GM18951 (cell line): ENCODE data around the gene PTPN13.

Experiments used
- POLR2A ChIP-seq: IDR thresholded peaks from 4 replicates; pipeline ENCODE4 v1.6.1; 2011; ENCODE audit warnings: mild to moderate bottlenecking; ENCODE audit not compliant: insufficient read length, insufficient read depth; ENCODE audit errors: extremely low read depth
- in situ Hi-C: fragments of 300-500 bp; cut with MboI; formaldehyde crosslinking; loops from one replicate; pipeline ENCODE4 v1.12.0; 2022; ENCODE audit warnings: low sequenced_read_pairs, mixed read lengths, inconsistent platforms; ENCODE audit not compliant: unreplicated experiment

The PTPN13 gene, protein sequence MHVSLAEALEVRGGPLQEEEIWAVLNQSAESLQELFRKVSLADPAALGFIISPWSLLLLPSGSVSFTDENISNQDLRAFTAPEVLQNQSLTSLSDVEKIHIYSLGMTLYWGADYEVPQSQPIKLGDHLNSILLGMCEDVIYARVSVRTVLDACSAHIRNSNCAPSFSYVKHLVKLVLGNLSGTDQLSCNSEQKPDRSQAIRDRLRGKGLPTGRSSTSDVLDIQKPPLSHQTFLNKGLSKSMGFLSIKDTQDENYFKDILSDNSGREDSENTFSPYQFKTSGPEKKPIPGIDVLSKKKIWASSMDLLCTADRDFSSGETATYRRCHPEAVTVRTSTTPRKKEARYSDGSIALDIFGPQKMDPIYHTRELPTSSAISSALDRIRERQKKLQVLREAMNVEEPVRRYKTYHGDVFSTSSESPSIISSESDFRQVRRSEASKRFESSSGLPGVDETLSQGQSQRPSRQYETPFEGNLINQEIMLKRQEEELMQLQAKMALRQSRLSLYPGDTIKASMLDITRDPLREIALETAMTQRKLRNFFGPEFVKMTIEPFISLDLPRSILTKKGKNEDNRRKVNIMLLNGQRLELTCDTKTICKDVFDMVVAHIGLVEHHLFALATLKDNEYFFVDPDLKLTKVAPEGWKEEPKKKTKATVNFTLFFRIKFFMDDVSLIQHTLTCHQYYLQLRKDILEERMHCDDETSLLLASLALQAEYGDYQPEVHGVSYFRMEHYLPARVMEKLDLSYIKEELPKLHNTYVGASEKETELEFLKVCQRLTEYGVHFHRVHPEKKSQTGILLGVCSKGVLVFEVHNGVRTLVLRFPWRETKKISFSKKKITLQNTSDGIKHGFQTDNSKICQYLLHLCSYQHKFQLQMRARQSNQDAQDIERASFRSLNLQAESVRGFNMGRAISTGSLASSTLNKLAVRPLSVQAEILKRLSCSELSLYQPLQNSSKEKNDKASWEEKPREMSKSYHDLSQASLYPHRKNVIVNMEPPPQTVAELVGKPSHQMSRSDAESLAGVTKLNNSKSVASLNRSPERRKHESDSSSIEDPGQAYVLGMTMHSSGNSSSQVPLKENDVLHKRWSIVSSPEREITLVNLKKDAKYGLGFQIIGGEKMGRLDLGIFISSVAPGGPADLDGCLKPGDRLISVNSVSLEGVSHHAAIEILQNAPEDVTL (N-terminal part only)

DNA sequence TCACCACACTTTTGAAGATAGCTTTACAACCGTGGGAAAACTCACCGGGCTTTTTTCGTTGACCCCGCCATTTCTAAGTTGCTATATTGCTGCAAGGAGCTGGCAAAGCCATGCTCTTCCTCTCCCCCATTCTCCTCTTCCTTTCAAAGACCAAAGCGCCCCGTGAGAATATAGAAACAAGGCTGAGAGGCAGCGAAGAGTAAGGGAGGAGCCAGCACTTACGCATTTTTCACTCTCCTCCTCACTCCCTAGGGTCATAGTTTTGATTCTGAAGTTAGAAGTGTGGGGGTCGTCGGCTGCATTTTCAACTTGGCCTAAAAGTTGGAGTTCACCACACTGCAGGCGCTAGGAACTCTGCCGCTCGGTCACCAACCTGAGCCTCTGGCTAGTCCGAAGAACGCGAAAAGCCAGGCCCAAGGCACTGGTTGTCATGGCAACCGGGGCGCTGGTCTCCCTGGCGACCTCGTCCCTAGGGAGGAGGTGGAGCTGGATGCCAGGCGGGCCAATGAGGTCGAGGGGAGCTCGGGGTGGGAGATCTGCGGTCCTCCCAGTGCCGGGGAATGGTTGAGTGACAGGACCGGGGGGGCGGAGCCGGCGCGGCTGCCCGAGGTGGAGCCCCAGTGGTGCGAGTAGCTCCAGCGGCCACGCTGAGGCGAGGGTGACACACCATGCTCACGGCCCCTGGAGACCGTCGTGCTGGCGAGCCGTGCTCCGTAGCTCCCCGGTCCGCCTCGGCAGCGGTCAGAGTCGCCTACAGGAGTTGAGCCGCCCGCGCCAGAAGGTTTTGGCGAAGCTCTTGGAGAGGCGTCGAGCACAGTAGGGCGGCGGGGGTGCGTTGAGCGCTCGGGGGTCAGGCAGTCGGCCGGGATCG lies at the start of gene PTPN13:
Gene PTPN13 (plus strand): TSS at position 628 of the 871 bp plus-strand sequence. CDS start 40,942 bp downstream, outside the sequence.
- in situ Hi-C loops, result no loop called here
- TF ChIP-seq POLR2A, result peak; percentile 55

DNA sequence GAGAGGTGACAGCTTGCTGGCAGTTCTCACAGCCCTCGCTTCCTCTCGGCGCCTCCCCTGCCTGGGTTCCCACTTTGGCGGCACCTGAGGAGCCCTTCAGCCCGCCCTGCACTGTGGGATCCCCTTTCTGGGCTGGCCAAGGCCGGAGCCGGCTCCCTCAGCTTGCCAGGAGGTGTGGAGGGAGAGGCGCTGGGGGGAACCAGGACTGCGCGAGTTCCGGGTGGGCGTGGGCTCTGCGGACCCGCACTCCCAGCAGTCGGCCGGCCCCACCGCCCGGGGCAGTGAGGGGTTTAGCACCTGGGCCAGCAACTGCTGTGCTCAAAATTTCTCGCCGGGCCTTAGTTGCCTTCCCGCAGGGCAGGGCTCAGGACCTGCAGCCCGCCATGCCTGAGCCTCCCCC lies 47.0 kb upstream of the PTPN13 start:
- no peak for TF ChIP-seq POLR2A
- in situ Hi-C loops, result no loop called here

DNA sequence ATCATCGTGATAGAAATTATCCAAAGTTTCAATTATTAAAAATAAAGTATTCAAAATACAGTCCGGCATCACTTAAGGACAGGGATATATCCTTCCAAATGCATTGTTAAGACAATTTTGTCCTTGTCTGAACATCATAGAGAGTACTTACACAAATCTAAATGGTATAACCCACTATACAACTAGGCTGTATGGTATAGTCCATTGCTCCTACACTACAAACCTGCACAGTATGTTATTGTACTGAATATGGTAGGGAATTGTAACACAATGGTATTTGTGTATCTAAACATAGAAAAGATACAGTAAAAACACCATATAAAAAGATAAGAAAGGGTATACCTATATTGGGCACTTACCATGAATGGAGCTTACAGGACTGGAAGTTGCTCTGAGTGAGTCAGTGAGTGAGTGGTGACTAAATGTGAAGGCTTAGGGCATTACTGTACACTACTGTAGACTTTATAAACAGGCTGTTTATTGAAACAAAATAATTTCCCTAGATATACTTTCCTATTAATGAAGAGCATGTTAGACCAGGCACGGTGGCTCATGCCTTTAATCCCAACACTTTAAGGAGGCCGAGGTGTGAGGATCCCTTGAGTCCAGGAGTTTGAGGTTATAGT lies 44.8 kb upstream of the PTPN13 start:
- in situ Hi-C loops, result no loop called here
- TF ChIP-seq POLR2A, result no peak

DNA sequence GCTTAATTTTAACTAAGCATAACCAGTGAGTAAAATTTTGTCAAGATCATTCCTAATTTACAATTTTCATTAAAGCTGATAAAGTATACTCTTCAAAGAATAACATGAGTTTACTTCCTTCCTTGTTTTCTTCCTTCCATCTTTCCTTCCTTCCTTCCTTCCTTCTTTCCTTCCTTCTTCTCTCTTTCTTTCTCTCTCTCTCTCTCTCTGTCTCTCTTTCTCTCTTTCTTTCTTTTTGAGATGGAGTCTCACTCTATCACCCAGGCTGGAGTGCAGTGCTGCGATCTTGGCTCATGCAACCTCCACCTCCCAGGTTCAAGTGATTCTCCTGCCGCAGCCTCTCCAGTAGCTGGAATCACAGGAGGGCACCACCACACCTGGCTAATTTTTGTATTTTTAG lies 42.7 kb upstream of the PTPN13 start:
- no peak for TF ChIP-seq POLR2A
- in situ Hi-C loops, result no loop called here

DNA sequence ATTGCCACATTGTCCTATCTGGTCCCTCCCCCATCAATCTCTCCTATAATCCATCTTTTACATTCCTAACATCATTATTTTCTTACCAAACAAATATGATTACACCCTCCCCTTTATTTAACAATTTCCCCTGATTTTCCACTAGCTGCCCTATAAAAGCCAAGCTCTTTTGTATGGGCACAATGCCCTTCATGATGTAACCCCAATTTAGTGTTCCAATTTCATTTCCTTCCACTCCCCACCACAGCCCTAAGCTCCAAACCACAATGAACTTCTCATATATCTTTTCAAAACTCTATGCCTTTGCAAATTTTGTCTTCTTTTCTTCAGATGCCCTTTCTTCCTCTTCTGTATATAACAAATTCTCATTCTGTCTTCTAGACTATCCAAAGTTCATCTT lies 39.5 kb upstream of the PTPN13 start:
- no peak for TF ChIP-seq POLR2A
- in situ Hi-C loops, result no loop called here

DNA sequence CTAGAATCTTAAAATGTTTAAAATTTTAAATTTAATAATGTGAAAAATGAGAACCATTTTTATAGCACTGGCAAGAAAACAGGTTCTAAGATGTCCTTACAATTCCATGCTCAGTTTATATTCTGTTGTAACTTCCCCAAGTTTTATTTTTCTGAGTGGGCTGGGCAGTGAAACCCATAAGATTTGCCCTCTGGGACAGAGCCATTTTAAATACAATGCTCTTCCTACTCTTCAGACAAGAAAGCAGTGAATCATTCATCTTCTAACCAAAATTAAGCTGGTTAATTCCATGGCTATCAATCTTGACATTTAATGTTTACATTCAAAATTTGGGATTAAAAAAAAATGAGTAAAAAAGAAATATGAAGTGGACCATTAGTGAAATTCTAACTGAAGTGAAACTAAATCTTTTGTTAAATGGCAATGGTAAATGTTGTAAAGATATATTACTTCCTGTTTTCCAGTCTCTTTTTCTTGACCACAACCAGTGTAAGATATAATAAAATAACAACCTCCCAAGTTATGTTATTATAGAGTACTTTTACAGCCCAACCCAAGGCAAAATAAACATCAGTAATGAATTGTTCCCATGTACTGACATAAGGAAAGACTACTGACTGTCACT lies 37.2 kb upstream of the PTPN13 start:
- in situ Hi-C loops, result no loop called here

DNA sequence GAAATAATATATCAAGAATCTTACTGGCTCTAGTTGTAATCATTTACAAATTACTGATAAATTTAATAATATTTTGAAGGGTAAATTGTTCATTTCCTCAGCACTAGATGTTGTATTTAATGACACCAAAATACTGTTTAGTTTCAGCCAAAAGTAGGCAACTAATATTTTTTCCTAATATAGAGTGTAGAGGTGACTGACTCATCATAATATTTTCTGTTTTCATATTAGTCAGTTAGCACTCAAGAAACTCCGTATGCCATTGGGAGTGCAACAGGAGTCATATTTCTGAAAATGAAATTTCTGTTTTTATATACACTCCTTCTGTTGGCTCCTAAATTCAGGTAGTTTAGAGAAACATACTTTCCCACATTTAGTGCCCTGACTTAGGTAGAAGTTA lies 36.6 kb upstream of the PTPN13 start:
- in situ Hi-C loops, result no loop called here
- no peak for TF ChIP-seq POLR2A

More for the DNA sequence above, 37.2 kb upstream of the PTPN13 start:
- no peak for TF ChIP-seq POLR2A

DNA sequence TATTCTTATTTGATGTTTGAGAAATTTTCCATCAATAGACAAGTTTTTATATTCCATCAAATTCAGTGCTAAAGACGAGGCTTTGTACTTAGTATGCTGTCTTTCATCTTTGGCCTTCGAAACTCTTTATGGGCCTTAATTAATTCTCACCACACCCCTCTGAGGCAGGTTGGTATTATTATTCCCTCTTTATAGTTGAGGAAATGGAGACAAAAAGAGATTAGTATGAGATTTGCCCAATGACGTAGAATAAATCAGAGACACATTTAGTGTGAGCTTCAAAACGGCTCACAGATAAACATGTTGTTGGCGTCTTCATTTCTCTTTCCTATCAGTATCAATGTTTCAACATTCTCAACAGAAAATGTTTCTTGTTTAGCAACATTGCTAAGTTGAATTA lies 35.9 kb upstream of the PTPN13 start:
- in situ Hi-C loops, result no loop called here
- no peak for TF ChIP-seq POLR2A

DNA sequence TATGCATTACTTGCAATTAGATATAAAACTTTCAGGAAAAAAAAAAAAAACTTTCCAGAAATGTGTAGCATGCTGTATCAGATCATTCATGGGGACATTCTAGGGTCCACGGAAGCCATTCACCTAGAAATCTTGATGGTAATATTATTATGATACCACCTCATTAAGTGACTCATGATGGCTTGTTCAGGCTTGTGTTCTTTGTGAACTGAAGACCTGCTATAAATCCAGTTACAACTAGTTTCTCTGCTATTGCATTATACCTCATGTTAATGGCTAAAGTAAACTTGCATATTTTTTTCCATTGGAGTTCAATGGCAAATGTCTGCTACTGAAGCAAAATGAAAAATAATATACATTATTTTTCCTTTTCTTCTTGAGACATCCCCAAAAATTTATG lies 35.3 kb upstream of the PTPN13 start:
- in situ Hi-C loops, result no loop called here
- TF ChIP-seq POLR2A, result no peak

DNA sequence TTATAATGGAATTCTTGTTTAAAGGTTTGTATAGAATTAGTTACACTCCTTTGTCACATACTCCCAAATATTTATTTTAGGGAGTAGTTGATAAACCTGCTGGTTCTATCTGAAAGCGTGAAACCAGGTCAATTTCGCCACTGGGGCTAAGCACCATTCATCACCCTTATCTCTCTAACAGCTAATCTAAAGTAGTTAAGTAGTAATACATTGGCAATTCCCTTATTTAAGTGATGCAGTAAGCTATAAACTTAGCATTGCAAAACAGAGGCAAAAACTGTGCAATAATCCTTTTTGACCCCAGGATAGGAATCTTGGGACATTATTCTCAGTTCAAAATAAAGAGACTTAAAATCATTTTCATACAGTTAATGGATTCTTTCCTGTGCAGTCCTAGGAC lies 33.7 kb upstream of the PTPN13 start:
- no peak for TF ChIP-seq POLR2A
- in situ Hi-C loops, result no loop called here

DNA sequence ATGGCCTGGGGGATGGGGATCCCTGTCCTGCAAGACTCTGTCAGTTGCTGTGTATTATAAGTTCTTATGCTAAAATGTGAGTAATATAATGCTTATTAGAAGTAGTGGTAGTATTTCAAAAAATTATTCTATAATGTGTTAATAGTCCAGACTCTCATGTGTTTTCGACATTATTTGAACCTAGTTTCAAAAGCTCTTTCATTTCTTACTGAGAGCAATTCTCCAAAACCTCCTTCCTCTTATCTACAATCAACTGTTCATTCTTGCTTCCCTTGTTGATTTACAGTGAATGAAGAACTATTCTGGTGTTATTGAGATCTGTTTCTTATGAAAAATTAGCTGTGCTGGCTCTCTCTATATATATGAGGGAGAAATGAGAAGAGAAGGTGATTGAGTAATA lies 32.9 kb upstream of the PTPN13 start:
- in situ Hi-C loops, result no loop called here
- TF ChIP-seq POLR2A, result no peak
